Lower lobe of right lung (tissue), 2 donors: ENCODE measurements around the gene PDE2A. TPM values are rescaled to one million over a fixed set of nuclear protein-coding genes. Genes with fewer than 3 reads are reported as not detected.

Experiments used
- ATAC-seq, 2 donors: fragments of 200-7000 bp; cut with Tn5 transposase; one replicate each; pipeline ENCODE4 v1.9.1; 2020 to 2022; ENCODE audit warnings: mild to moderate bottlenecking in 2 of 2, moderate library complexity in 2 of 2
- DNase-seq: peaks from one replicate; pipeline ENCODE4 v3.0.0-alpha.2; 2020
- H3K27ac ChIP-seq: fragments of 200-600 bp; one replicate; pipeline ENCODE4 v1.8.0; 2022
- H3K27me3 ChIP-seq: fragments of 200-600 bp; one replicate; pipeline ENCODE4 v1.8.0; 2022; ENCODE audit warnings: low read depth
- H3K36me3 ChIP-seq: fragments of 200-600 bp; one replicate; pipeline ENCODE4 v1.8.0; 2022; ENCODE audit warnings: mild to moderate bottlenecking
- H3K4me1 ChIP-seq: fragments of 200-600 bp; one replicate; pipeline ENCODE4 v1.8.0; 2022
- H3K4me3 ChIP-seq: fragments of 200-600 bp; one replicate; pipeline ENCODE4 v1.8.0; 2022; ENCODE audit warnings: mild to moderate bottlenecking
- H3K9me3 ChIP-seq: fragments of 200-600 bp; one replicate; pipeline ENCODE4 v1.8.0; 2022
- intact Hi-C: fragments of 100-400 bp; cut with DNase I; formaldehyde crosslinking; loops from one replicate; pipeline ENCODE4 v1.11.0; 2022
- total RNA-seq: library from RNA; stranded (reverse); fragmentation: NEBNext Ultra II Directional; extraction: Animal tissue kit (Norgen Biotek cat#: 25700); gene quantifications from one replicate; pipeline ENCODE4 v1.2.1, GENCODE V29; 2021
- TF ChIP-seq, protein P1 (sequence below): fragments of 200-600 bp; IDR thresholded peaks from one replicate; pipeline ENCODE4 v1.8.0; 2022; ENCODE audit warnings: antibody characterized with exemption, mild to moderate bottlenecking
- donor health status: DM: no; HTN: yes; CAD: no; lungs with severe emphysema.

The PDE2A gene
- total RNA-seq, 1 donor from 2014 or later, result 19.5 TPM

DNA sequence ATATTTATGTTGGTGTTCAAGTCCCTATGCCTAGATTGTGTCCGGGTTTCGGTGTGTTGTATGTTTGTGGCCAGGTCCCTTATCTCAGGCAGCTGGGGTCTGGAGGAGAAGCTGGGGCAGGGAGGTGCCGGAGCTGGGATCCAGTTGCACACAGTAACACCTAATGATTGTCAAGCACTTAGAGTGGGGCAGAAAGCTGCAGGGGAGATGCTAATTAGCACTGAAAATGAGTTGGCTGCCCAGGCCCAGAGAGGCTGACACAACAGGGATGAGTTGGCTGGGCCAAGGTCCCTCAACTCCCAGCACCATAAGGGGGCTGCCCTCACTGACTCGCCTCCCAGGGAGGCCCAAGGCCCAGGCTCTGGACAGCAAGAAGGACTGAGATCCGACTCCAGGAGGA, 12.2 kb downstream of the PDE2A start:
- ATAC-seq, result no peak
- no peaks in the 10 kb centered on the region for H3K36me3 ChIP-seq
- intact Hi-C loops, result no loop called here
- no peak for DNase-seq
- TF ChIP-seq, protein P1, sequence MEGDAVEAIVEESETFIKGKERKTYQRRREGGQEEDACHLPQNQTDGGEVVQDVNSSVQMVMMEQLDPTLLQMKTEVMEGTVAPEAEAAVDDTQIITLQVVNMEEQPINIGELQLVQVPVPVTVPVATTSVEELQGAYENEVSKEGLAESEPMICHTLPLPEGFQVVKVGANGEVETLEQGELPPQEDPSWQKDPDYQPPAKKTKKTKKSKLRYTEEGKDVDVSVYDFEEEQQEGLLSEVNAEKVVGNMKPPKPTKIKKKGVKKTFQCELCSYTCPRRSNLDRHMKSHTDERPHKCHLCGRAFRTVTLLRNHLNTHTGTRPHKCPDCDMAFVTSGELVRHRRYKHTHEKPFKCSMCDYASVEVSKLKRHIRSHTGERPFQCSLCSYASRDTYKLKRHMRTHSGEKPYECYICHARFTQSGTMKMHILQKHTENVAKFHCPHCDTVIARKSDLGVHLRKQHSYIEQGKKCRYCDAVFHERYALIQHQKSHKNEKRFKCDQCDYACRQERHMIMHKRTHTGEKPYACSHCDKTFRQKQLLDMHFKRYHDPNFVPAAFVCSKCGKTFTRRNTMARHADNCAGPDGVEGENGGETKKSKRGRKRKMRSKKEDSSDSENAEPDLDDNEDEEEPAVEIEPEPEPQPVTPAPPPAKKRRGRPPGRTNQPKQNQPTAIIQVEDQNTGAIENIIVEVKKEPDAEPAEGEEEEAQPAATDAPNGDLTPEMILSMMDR, result no peak
- no peaks in the 10 kb centered on the region for H3K9me3 ChIP-seq
- H3K4me1 ChIP-seq, result no peaks in the 10 kb centered on the region
- peaks cover 10% of the 10 kb centered on the region for H3K27me3 ChIP-seq
- H3K4me3 ChIP-seq, result no peak overlapping the region
- no peak overlapping the region for H3K27ac ChIP-seq

DNA sequence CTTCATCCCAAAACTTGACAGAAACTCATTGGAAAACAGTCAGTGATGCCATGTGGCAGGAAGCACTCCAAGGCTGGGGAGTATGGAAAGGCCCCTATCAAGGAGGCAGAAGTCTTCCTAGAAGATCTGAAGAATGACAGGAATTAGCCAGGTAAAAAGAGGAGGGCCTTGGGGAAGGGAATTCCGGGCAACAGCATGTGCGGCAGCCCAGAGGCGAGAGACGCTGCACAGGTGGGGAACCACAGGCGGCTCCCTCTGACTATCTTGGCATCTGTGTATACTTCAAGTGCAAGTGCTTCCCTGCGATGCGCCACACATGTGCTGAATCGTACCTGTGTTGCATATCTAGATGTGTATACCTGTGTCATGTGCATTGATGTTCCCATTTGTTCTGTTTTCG, 12.7 kb downstream of the PDE2A start:
- Histone ChIP-seq H3K4me1 (no peaks in the 10 kb centered on the region), H3K4me3 (no peak overlapping the region), H3K27ac (no peak overlapping the region), H3K9me3 (no peaks in the 10 kb centered on the region), H3K27me3 (peaks cover 10% of the 10 kb centered on the region), H3K36me3 (no peaks in the 10 kb centered on the region)
- no peak for ATAC-seq
- TF ChIP-seq, protein P1, result no peak
- DNase-seq, result no peak
- intact Hi-C loops, result no loop called here

DNA sequence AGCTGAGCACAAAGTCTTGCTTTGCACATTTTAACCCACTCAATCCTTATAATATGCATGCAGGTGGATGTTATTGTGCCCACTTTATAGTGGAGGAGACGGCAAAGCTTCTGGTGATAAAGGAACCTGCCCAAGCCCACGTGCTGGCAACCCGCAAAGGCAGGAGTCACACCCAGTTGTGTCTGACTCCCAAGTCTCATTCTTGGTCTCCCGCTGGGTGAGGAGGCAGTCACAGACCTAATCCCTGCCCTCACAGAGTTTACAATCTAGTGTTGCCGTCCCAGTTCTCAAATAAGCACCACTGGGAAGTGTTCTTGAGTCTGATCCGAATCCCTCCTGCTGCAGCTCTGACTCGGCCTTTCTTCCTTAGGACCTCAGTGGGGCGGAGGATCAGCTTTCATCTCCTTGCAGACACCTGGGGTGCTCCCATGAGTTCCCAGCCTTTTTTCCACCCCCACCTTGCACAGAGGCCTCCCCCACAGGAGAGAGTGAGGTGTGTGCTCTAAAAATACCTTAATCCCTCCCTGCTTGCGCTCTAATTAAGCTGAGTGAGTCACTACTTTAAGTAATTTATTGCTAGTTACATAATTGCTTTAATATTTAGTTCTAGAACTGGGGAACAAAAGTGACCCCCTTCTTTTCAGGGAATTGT, 15.1 kb downstream of the PDE2A start:
- Histone ChIP-seq H3K36me3 (no peaks in the 10 kb centered on the region), H3K4me3 (no peak overlapping the region), H3K27me3 (peaks cover 4% of the 10 kb centered on the region), H3K4me1 (no peaks in the 10 kb centered on the region), H3K27ac (no peak overlapping the region), H3K9me3 (no peaks in the 10 kb centered on the region)
- DNase-seq, result no peak
- no peak for ATAC-seq
- TF ChIP-seq, protein P1, result no peak
- intact Hi-C loops, result no loop called here

DNA sequence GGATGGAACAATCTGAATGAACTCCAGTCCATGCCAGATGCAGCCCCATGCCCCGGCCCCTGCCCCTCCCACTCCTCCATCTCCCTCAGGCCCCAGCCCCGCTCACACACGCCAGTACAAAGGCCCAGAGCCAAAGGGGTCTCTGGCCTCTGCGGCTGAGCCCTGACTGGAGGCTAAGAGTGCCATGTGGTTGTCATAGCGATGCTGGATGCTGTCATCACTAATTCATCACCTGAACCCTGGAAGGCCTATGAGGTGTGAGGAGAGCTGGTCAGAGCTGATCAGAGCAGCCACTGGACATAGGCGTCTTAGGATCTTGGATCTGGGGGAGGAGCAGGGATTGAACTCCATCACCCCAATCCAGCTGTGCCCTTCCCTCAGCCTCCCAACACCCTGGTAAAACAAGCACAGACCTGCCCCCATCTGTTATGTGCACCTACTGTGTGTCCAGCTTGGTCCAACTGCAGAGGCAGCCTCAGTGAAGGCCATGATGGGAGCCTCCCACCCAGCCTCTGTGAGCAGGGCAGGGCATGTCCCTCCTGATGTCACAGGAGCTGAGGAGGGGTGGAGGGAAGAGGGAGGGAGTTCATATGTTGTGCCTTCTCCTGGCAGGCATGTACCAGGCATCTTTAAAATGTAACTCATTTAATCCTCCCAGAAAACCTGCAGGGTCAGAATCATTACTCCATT, 16.7 kb downstream of the PDE2A start:
- Histone ChIP-seq H3K4me3 (no peak overlapping the region), H3K27ac (no peak overlapping the region), H3K36me3 (no peaks in the 10 kb centered on the region), H3K27me3 (peaks cover 8% of the 10 kb centered on the region), H3K9me3 (no peaks in the 10 kb centered on the region), H3K4me1 (no peaks in the 10 kb centered on the region)
- TF ChIP-seq, protein P1, result no peak
- DNase-seq (no peak), ATAC-seq (no peak)
- intact Hi-C loops, result no loop called here

DNA sequence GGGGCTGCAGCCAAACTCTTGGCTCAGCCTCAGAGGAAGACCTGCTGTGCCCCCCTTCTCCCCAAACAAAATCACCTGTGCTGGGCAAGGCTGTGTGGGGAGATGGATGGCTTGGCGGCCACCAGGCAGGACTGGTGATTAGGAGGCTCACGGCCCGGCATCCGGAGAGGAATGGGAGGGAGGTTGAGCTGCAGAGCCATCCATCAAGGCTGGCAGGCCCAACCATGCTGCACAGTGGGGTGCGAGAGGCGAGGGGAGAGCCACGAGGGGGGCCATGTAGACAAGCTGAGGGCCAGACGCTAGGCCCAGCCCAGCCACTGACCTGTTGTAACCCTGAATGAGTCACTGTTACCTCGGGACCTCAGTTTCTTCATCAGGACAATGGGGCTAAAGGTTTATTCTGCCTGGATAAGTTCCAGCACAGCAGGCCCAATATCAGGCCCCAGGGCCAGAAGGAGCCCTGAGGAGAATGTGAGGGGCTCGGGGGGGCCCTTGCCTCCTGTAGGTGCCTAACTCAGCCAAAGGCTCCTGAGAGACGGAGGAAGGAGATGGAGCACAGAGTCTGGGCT, 18.2 kb downstream of the PDE2A start:
- H3K36me3 ChIP-seq, result no peaks in the 10 kb centered on the region
- intact Hi-C loops, result no loop called here
- TF ChIP-seq, protein P1, result no peak

More for the DNA sequence above, 18.2 kb downstream of the PDE2A start:
- Histone ChIP-seq H3K4me1 (no peaks in the 10 kb centered on the region), H3K9me3 (no peaks in the 10 kb centered on the region), H3K4me3 (no peak overlapping the region), H3K27ac (no peak overlapping the region), H3K27me3 (peaks cover 8% of the 10 kb centered on the region)
- no peak for ATAC-seq
- no peak for DNase-seq
